Keratinocyte (primary cell): ENCODE results near the gene KLK8.

Experiments used
- CTCF ChIP-seq, 3 experiments: IDR thresholded peaks in 1 of 3; conservative IDR thresholded peaks in 1 of 3; optimal IDR thresholded peaks in 1 of 3; 2 replicates in 2 of 3; 3 replicates in 1 of 3; pipeline versions ENCODE3 to v1.5.1; 2011; ENCODE audit warnings: low read length in 3 of 3, mild to moderate bottlenecking in 3 of 3, moderate library complexity in 2 of 3, control low read depth in 1 of 3, inconsistent platforms in 1 of 3; ENCODE audit not compliant: insufficient read depth in 2 of 3; ENCODE audit errors: extremely low read depth in 1 of 3
- EZH2 ChIP-seq: IDR thresholded peaks from one replicate; pipeline ENCODE4 v1.6.1; 2012; ENCODE audit warnings: inconsistent platforms, mild to moderate bottlenecking, low read length, moderate library complexity

GRCh38 chr19:51026554-51026831 is 25.1 kb upstream of the KLK8 start, which contains the start of gene KLK11:
- TF ChIP-seq CTCF (optimal IDR thresholded peaks at IDR 0.05 in 1 of 3, IDR thresholded peaks at IDR 0.05 in 1 of 3, conservative IDR thresholded peaks at IDR 0.05 in 1 of 3; ENCODE audit: extremely low read depth in 1 of 3, insufficient read depth in 2 of 3, low read length in 3 of 3) (no peak), EZH2 (no peak)
